CD4-positive, alpha-beta memory T cell (primary cell): ENCODE results near the gene MYO18A. TPM values are rescaled to one million over a fixed set of nuclear protein-coding genes. Genes with fewer than 3 reads are reported as not detected.

Experiments used
- CTCF ChIA-PET: fragments of 350-600 bp; sonication (Branson Sonifier 250); formaldehyde crosslinking; loops from one replicate; lab custom pipeline; 2021; ENCODE audit warnings: inconsistent platforms; ENCODE audit not compliant: partially characterized antibody; lab: Charles Lee
- POLR2A ChIA-PET: fragments of 350-600 bp; sonication (Branson Sonifier 250); formaldehyde crosslinking; loops from one replicate; lab custom pipeline; 2021; ENCODE audit not compliant: partially characterized antibody; lab: Charles Lee
- DNase-seq, 5 donors: peaks; one replicate each; pipeline versions ENCODE4 v3.0.0 to v3.0.0-alpha.2; 2020 to 2022; ENCODE audit warnings: mixed read lengths in 1 of 5
- H3K27ac ChIP-seq: one replicate; pipeline ENCODE4 v1.7.0; 2013; ENCODE audit warnings: low read depth, low read length
- H3K27me3 ChIP-seq: 2 replicates; pipeline ENCODE4 v1.7.0; 2013; ENCODE audit warnings: mild to moderate bottlenecking, low read length, moderate library complexity; ENCODE audit not compliant: insufficient read depth
- H3K36me3 ChIP-seq: 2 replicates; pipeline ENCODE4 v1.7.0; 2013; ENCODE audit warnings: mild to moderate bottlenecking, low read length, moderate library complexity; ENCODE audit not compliant: insufficient read depth
- H3K4me1 ChIP-seq: 2 replicates; pipeline ENCODE4 v1.7.0; 2013; ENCODE audit warnings: mild to moderate bottlenecking, low read length, moderate library complexity; ENCODE audit not compliant: insufficient read depth
- H3K4me3 ChIP-seq, 2 donors: one replicate each; pipeline ENCODE4 v1.7.0; 2013; ENCODE audit warnings: low read length in 2 of 2, mild to moderate bottlenecking in 1 of 2
- H3K9me3 ChIP-seq, 2 donors: one replicate each; pipeline ENCODE4 v1.7.0; 2013; ENCODE audit warnings: low read length in 2 of 2, control low read depth in 1 of 2; ENCODE audit not compliant: control insufficient read depth in 1 of 2
- H3K27ac Mint-ChIP-seq, 7 donors: one replicate each; pipeline ENCODE4 v1.8.0; 2020 to 2021; ENCODE audit warnings: mixed read lengths in 7 of 7, mild to moderate bottlenecking in 6 of 7, inconsistent platforms in 3 of 7, moderate library complexity in 3 of 7
- H3K27me3 Mint-ChIP-seq, 2 donors: one replicate each; pipeline ENCODE4 v1.8.0; 2020 to 2021; ENCODE audit warnings: mixed read lengths in 2 of 2
- H3K36me3 Mint-ChIP-seq, 2 donors: one replicate each; pipeline ENCODE4 v1.8.0; 2020 to 2021; ENCODE audit warnings: mixed read lengths in 2 of 2, inconsistent platforms in 1 of 2, mild to moderate bottlenecking in 1 of 2
- H3K4me1 Mint-ChIP-seq, 4 donors: one replicate each; pipeline ENCODE4 v1.8.0; 2020 to 2021; ENCODE audit warnings: mixed read lengths in 4 of 4, mild to moderate bottlenecking in 1 of 4
- H3K4me3 Mint-ChIP-seq, 8 donors: one replicate each; pipeline ENCODE4 v1.8.0; 2020 to 2021; ENCODE audit warnings: mixed read lengths in 8 of 8, mild to moderate bottlenecking in 7 of 8, moderate library complexity in 6 of 8, inconsistent platforms in 3 of 8
- H3K9me3 Mint-ChIP-seq, 8 donors: one replicate each; pipeline ENCODE4 v1.8.0; 2020 to 2021; ENCODE audit warnings: mixed read lengths in 8 of 8, mild to moderate bottlenecking in 5 of 8, inconsistent platforms in 3 of 8, moderate library complexity in 1 of 8
- intact Hi-C: fragments of 100-400 bp; cut with micrococcal nuclease; formaldehyde crosslinking; loops from one replicate; pipeline ENCODE4 v1.15.1; 2023
- polyA plus RNA-seq, 2 donors: library from polyadenylated mRNA; unstranded; fragments of 300-500 nt; fragmentation: Illumina TruSeq; gene quantifications; one replicate each; pipeline ENCODE4 v1.2.3, GENCODE V29; 2021
- total RNA-seq, 2 experiments: library from RNA; stranded (reverse); gene quantifications; one replicate each; pipeline ENCODE4 v1.2.3, GENCODE V29; 2021

The MYO18A gene
- total and polyA plus RNA-seq, 4 experiments from 2014 or later: 6.0 to 136 (median 89.5) TPM

GRCh38 chr17:29155966-29156338 is 24.2 kb downstream of the MYO18A start:
- Mint-ChIP-seq H3K27ac (peak overlapping the region in 4 of 7 donors; percentile 52 to 89 (median 58)), H3K9me3 (no peaks in the 10 kb centered on the region), H3K36me3 (no peaks in the 10 kb centered on the region), H3K4me3 (no peak overlapping the region), H3K4me1 (peaks cover 17 to 58% (median 32%) of the 10 kb centered on the region in 4 donors), H3K27me3 (no peaks in the 10 kb centered on the region)
- H3K9me3 ChIP-seq: no peaks in the 10 kb centered on the region
- intact Hi-C loops: no loop called here
- peak overlapping the region; percentile 55 for H3K27ac ChIP-seq
- no peak for DNase-seq
- no peaks in the 10 kb centered on the region for H3K27me3 ChIP-seq
- H3K4me1 ChIP-seq: peaks cover 35% of the 10 kb centered on the region
- ChIA-PET POLR2A (interaction anchor here (1.6 to 3.6 kb wide), 2 partner anchors 11 to 21 kb away, joined by 6 to 31 read pairs; no protein-coding TSS in a partner anchor), CTCF (interaction anchor here (1.0 to 2.0 kb wide), 5 partner anchors 11 to 69 kb away, joined by 3 to 8 read pairs (median 4); partner anchors contain the start of gene MYO18A)
- H3K36me3 ChIP-seq: no peaks in the 10 kb centered on the region
- H3K4me3 ChIP-seq: no peak overlapping the region

- Mint-ChIP-seq H3K4me3 (peak overlapping the region; percentile 54 to 81 (median 74)), H3K4me1 (peaks cover 17 to 62% (median 33%) of the 10 kb centered on the region in 4 donors), H3K9me3 (no peaks in the 10 kb centered on the region), H3K27me3 (no peaks in the 10 kb centered on the region), H3K36me3 (no peaks in the 10 kb centered on the region), H3K27ac (peak overlapping the region; percentile 75 to 91 (median 89))
- ChIA-PET CTCF (interaction anchor here (0.8 to 2.0 kb wide), 6 partner anchors 9 to 38 kb away, joined by 3 to 8 read pairs (median 4); partner anchors contain the start of gene MYO18A), POLR2A (interaction anchor here (0.5 to 3.6 kb wide), 6 partner anchors 10 to 401 kb away, joined by 3 to 31 read pairs (median 7); partner anchors contain the start of genes MYO18A and NUFIP2)
- Histone ChIP-seq H3K27ac (peak overlapping the region; percentile 55), H3K27me3 (no peaks in the 10 kb centered on the region), H3K36me3 (no peaks in the 10 kb centered on the region), H3K4me3 (peak overlapping the region in 1 of 2 donors; percentile 11), H3K4me1 (peaks cover 35% of the 10 kb centered on the region), H3K9me3 (no peaks in the 10 kb centered on the region)
- peak in 4 of 5 donors; percentile 24 to 69 (median 28) for DNase-seq
- intact Hi-C loops: no loop called here
Measured at GRCh38 chr17:29155227-29155965, 24.8 kb downstream of the MYO18A start.

GRCh38 chr17:29154516-29155226 is 25.5 kb downstream of the MYO18A start:
- Mint-ChIP-seq H3K9me3 (no peaks in the 10 kb centered on the region), H3K4me1 (peaks cover 18 to 62% (median 35%) of the 10 kb centered on the region in 4 donors), H3K4me3 (peak overlapping the region; percentile 54 to 81 (median 74)), H3K27me3 (no peaks in the 10 kb centered on the region), H3K27ac (peak overlapping the region; percentile 75 to 91 (median 89)), H3K36me3 (no peaks in the 10 kb centered on the region)
- no peaks in the 10 kb centered on the region for H3K9me3 ChIP-seq
- intact Hi-C loops: no loop called here
- no peak for DNase-seq
- H3K4me3 ChIP-seq: peak overlapping the region in 1 of 2 donors; percentile 11
- H3K27ac ChIP-seq: peak overlapping the region; percentile 55
- peaks cover 36% of the 10 kb centered on the region for H3K4me1 ChIP-seq
- CTCF ChIA-PET: interaction anchor here (0.8 to 2.0 kb wide), 5 partner anchors 10 to 37 kb away, joined by 3 to 8 read pairs (median 4); partner anchors contain the start of gene MYO18A
- POLR2A ChIA-PET: interaction anchor here (1.5 to 3.6 kb wide), 5 partner anchors 10 to 139 kb away, joined by 5 to 31 read pairs (median 8); partner anchors contain the start of genes MYO18A and NUFIP2
- no peaks in the 10 kb centered on the region for H3K36me3 ChIP-seq
- no peaks in the 10 kb centered on the region for H3K27me3 ChIP-seq

- H3K9me3 Mint-ChIP-seq: no peaks in the 10 kb centered on the region
- Histone ChIP-seq H3K9me3 (no peaks in the 10 kb centered on the region), H3K36me3 (no peaks in the 10 kb centered on the region), H3K4me1 (peaks cover 37% of the 10 kb centered on the region), H3K4me3 (no peak overlapping the region), H3K27me3 (no peaks in the 10 kb centered on the region), H3K27ac (no peak overlapping the region)
- ChIA-PET POLR2A (interaction anchor here (4.2 kb wide), 1 partner anchor 12 kb away, joined by 50 read pairs; no protein-coding TSS in a partner anchor), CTCF (interaction anchor here (1.6 to 17.1 kb wide), 3 partner anchors 28 to 218 kb away, joined by 5 to 465 read pairs (median 277); partner anchors contain the start of gene MYO18A)
- no peak for DNase-seq
- peaks cover 22 to 62% (median 33%) of the 10 kb centered on the region in 4 donors for H3K4me1 Mint-ChIP-seq
- no peaks in the 10 kb centered on the region for H3K36me3 Mint-ChIP-seq
- intact Hi-C loops: no loop called here
- H3K27me3 Mint-ChIP-seq: no peaks in the 10 kb centered on the region
- no peak overlapping the region for H3K4me3 Mint-ChIP-seq
- peak overlapping the region in 2 of 7 donors; percentile 22 to 76 for H3K27ac Mint-ChIP-seq
Measured at GRCh38 chr17:29151567-29151966, 28.6 kb downstream of the MYO18A start.

- no peaks in the 10 kb centered on the region for H3K36me3 ChIP-seq
- no peaks in the 10 kb centered on the region for H3K9me3 ChIP-seq
- Mint-ChIP-seq H3K36me3 (no peaks in the 10 kb centered on the region), H3K27me3 (no peaks in the 10 kb centered on the region), H3K9me3 (no peaks in the 10 kb centered on the region), H3K27ac (peak overlapping the region in 4 of 7 donors; percentile 19 to 90 (median 74)), H3K4me3 (peak overlapping the region in 2 of 8 donors; percentile 44 to 82), H3K4me1 (peaks cover 26 to 65% (median 36%) of the 10 kb centered on the region in 4 donors)
- no peak for DNase-seq
- no peaks in the 10 kb centered on the region for H3K27me3 ChIP-seq
- peaks cover 36% of the 10 kb centered on the region for H3K4me1 ChIP-seq
- ChIA-PET POLR2A (interaction anchor here (3.4 to 4.2 kb wide), 2 partner anchors 11 to 28 kb away, joined by 50 to 70 read pairs; partner anchors contain the start of gene MYO18A), CTCF (interaction anchor here (1.0 to 17.1 kb wide), 10 partner anchors 11 to 220 kb away, joined by 3 to 465 read pairs (median 16); partner anchors contain the start of gene MYO18A)
- H3K4me3 ChIP-seq: no peak overlapping the region
- H3K27ac ChIP-seq: no peak overlapping the region
- intact Hi-C loops: no loop called here
Measured at GRCh38 chr17:29150161-29150560, 30.0 kb downstream of the MYO18A start.

GRCh38 chr17:29149431-29150064 is 30.6 kb downstream of the MYO18A start:
- Mint-ChIP-seq H3K36me3 (no peaks in the 10 kb centered on the region), H3K4me3 (peak overlapping the region; percentile 52 to 82 (median 68)), H3K27ac (peak overlapping the region; percentile 48 to 90 (median 84)), H3K4me1 (peaks cover 23 to 62% (median 33%) of the 10 kb centered on the region in 4 donors), H3K9me3 (no peaks in the 10 kb centered on the region), H3K27me3 (no peaks in the 10 kb centered on the region)
- peak overlapping the region; percentile 53 for H3K27ac ChIP-seq
- no peak overlapping the region for H3K4me3 ChIP-seq
- ChIA-PET POLR2A (interaction anchor here (0.6 to 4.2 kb wide), 10 partner anchors 10 to 418 kb away, joined by 3 to 70 read pairs (median 6); partner anchors contain the start of genes MYO18A and NUFIP2), CTCF (interaction anchor here (0.7 to 17.1 kb wide), 19 partner anchors 11 to 220 kb away, joined by 3 to 465 read pairs (median 10); partner anchors contain the start of gene MYO18A)
- no peaks in the 10 kb centered on the region for H3K36me3 ChIP-seq
- intact Hi-C loops: loop anchor here (1.0 to 10.0 kb wide), 4 partner anchors 31 to 385 kb away; partner anchors contain the start of gene MYO18A
- DNase-seq: no peak
- no peaks in the 10 kb centered on the region for H3K27me3 ChIP-seq
- no peaks in the 10 kb centered on the region for H3K9me3 ChIP-seq
- peaks cover 33% of the 10 kb centered on the region for H3K4me1 ChIP-seq
